Iris pigment epithelial cell (primary cell): ENCODE measurements around the gene BDH1.
A peak's percentile ranks its signal among the peaks of the same experiment; 100 is the strongest.
"Not testable (repeated sequence)": the region's sequence is repeated elsewhere in the genome, so short reads cannot be mapped to it uniquely, and the experiment has no call there.

ENCODE experiments used
- DNase-seq: peaks from one replicate; pipeline ENCODE4 v3.0.0-alpha.2; 2011; ENCODE audit warnings: low read depth

The BDH1 gene

DNA sequence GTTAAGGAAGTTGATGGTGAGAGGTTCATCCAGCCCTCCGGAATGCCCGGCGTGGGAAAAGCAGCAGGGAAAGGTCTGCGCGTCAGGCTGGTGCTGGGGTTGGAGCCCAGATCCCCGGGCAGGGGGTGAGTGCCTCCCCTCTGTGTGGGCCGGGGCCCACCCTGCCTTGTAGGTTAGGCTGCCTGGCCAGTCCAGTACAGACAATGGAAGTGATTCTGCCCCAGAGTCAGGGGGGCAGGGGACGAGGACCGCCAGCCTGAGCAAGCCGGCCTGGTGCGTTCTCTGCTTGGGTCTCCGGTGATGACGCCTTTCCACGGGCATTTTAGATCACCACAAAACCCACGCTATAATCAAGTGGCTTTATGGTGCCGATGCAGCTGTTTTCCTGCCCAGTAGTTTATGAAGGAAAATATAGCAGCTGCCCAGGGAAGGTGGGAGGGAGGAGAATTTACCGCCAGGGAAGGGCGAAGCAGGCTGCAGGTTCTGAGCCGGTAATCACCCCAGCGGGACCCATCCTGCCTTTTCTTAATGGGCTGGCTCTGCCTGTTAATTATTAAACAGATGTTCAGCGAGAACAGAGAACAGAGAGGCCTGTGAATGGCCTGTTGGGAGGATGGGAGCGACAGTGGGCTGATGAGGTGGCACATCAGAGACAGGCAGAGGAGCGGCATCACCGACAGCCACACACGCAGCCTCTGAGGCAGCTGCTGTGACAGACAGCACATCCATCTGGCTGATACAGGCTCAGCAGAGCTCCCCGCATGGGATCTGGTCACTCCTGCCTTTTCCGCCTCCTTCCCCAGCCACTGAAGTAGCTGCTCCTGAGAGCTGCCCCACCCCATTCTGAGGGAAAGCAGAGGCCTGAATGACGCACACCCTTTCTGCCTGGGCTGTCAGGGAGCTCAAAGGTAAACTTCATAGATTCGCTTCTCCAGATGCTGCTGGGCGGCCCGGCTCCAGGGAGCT lies 35.2 kb downstream of the BDH1 start:
- DNase-seq = peak; percentile 51

- DNase-seq = no peak
These were observed 36.0 kb downstream of the BDH1 start for GRCh38 chr3:197519801-197520211.

DNA sequence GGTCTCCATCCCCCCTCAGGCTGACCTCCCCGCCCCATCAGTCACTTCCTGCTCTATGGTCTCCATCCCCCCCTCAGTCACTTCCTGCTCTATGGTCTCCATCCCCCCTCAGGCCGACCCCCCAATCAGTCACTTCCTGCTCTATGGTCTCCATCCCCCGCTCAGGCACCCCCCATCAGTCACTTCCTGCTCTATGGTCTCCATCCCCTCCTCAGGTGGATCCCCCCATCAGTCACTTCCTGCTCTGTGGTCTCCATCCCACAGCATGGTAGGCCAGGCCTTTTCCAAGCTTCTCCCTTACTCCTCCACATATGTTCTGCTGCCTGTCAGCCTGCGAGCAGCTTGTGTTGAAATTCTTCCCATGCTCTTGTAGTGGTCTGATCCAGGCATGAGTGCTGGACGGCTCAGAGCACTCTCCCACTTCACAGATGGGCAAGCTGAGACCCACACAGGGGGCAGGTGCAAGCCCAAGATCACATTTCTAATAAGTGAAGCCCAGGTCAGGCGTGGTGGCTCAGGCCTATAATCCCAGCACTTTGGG lies 36.8 kb downstream of the BDH1 start:
- DNase-seq = no peak

- not testable (repeated sequence) for DNase-seq
These were observed 37.7 kb downstream of the BDH1 start for GRCh38 chr3:197517922-197518683.

DNA sequence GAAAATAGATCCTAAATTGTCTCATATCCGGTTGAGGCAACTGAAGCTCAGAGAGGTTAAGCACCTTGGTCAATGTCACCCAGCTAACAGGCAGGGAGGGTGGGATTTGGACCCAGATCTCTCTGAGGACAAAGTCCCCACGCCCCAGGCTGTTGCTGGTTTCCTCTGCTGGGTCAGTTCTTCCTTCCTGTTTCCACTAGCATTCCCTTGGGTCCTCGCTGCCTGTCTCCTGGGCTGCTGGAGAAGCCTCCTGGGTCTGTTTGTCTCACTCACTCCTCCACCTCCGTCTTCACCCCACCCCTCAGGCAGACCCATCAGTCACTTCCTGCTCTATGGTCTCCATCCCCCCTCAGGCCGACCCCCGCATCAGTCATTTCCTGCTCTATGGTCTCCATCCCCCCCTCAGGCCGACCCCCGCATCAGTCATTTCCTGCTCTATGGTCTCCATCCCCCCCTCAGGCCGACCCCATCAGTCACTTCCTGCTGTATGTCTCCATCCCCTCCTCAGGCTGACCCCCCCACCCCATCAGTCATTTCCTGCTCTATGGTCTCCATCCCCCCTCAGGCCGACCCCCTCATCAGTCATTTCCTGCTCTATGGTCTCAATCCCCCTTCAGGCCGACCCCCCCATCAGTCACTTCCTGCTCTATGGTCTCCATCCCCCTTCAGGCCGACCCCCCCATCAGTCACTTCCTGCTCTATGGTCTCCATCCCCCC lies 38.7 kb downstream of the BDH1 start:
- DNase-seq = not testable (repeated sequence)

GRCh38 chr3:197516517-197516889 lies 39.3 kb downstream of the BDH1 start:
- DNase-seq = peak; percentile 92

DNA sequence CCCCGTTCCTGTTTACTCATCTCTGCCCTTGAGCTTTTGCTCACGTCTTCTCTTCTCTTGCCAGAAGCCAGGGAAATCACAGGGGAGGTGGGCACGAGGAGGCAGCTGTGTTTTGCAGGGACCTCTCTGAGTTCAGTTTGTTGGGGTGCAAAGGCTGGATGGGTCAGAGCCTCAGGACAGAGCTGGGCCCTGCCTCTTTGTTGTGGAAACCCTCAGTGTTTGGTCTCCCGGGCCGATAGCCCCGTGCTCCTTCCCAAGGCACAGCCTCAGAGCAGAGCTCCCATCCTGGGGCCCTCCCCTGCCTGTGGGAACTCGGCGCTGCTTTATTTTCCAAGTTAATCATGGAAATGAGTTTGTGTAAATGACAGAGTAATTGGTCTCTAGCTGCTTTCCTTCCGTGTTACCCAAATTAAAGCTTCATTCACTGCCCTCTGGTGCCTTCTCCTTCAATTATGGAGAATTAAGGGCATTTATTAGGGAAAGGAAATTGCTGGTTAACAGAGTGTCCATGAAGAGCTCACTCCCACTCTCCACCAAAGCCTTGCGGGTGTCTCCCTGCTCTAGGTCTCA lies 40.9 kb downstream of the BDH1 start:
- no peak for DNase-seq

- DNase-seq = no peak
These were observed 41.6 kb downstream of the BDH1 start for GRCh38 chr3:197513953-197514785.

DNA sequence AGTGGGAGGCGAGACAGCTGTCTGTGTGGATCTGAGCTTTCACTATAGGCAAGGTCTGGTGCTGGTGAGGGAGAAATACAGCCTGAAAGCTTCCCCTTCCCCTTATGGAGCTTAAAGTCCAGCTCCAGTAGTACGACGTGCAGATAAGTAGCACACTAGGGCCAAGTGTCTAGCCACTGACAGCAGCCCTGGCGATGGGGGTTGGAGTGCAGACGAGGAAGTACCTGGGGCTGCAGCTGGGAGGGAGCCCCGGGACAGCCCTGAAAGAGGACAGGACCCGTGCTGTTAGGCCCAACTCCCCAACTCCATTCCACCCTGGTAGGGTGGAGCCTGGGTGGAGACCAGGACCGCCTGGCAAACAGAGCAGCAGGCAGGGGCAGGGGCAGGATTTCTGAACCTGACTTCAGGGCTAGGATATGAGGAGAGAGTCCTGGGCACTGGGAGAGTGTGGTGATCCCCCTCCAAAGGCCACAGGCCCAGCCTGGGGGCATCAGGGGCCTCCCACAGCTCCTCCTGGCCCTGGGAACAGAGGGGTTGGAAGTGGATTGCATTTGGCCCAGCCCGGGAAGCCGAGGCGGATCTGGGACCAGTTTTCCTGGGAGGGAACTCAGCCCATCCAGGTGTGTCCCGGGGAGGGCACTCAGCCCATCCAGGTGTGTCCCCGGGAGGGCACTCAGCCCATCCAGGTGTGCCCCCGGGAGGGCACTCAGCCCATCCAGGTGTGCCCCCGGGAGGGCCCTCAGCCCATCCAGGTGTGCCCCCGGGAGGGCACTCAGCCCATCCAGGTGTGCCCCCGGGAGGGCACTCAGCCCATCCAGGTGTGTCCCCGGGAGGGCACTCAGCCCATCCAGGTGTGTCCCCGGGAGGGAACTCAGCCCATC lies 42.8 kb downstream of the BDH1 start:
- no peak for DNase-seq

DNA sequence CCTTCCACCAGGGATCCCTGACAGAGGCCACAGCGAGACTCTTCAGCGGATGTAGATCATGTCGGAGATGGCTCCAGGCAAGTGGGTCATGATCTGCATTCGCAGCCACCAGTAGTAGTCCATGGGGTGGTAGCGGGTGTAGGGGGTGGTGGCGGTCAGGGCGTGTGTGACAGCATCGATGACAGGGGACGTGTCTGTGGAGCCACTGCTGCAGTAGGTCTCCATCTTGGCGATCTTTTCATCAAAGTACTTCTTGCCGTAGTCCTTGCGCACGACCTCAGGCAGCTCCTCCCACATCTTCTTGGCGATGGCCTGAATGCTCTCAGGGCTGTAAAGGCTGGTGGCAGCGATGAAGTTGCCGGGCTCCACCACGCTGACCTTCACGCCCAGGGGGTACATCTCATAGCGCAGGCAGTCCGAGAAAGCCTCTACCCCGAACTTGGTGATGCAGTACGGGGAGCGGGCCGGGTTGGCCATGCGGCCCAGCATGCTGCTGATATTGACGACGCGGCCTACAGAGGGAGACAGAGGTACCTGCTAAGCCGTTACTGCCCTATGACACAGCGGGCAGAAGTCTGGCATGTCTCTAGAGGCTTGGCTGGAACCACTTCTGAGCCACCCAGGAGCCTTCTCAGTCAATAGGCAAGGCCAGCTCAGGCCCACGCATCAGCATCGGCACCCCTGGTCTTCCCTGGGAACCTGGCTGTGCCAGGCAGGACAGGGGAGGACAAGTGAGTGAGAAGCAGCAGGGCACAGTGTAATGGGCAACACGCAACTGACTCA lies 43.7 kb downstream of the BDH1 start:
- no peak for DNase-seq

- no peak for DNase-seq
These were observed 44.6 kb downstream of the BDH1 start for GRCh38 chr3:197511130-197511529.

- DNase-seq = no peak
These were observed 45.1 kb downstream of the BDH1 start for GRCh38 chr3:197510642-197511018.

- DNase-seq = no peak
These were observed 46.6 kb downstream of the BDH1 start for GRCh38 chr3:197508924-197509775.

DNA sequence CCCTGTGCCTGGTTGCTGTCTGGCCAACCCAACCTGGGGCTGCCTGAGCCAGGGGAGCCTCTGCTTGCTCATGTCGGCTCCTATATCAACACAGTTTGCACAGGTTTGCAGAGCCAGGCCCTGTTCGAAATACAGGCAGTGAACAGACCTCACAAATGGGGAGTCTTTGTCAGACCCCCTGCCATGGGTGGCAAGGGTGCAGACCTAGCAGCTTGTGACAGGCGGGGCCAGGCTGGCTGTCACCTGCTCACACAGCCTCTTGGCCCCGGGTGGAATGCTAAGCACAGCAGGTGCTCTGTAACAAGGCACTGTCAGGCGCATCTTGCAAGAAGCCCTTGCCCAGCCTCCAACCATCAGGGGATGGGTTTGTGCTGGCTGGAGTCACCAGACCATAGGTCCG lies 47.3 kb downstream of the BDH1 start:
- no peak for DNase-seq

GRCh38 chr3:197508051-197508451 lies 47.7 kb downstream of the BDH1 start:
- no peak for DNase-seq

DNA sequence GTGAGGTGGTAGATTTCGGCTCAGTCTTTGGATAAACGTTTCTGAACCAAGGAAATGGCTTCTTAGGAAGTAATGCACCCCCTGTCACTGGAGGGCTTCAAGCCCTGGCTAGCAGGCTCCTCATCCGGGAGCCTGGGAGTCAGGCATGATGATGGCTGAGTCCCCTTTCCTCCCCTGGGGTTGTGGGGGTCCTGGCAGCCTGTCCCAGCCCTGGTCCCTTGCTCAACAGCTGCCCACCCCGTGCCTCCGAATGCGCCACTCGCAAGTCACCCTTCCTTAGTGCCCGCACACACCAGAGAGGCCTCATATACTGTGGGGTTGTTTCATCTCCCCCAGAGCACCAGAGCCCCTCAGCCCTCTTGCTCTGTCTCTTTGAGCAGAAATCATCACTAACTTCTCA lies 48.2 kb downstream of the BDH1 start:
- no peak for DNase-seq

GRCh38 chr3:197507081-197507480 lies 48.7 kb downstream of the BDH1 start:
- DNase-seq = no peak
